Fibroblast of lung (primary cell): ENCODE data around the gene BCLAF1.

ENCODE experiments used
- CTCF ChIP-seq, 2 donors: IDR thresholded peaks in 1 of 2; conservative IDR thresholded peaks in 1 of 2; 1 replicate in 1 of 2; 2 replicates in 1 of 2; pipeline ENCODE4 v1.5.1; 2011 to 2012; ENCODE audit warnings: low read length in 2 of 2, control low read depth in 1 of 2, inconsistent platforms in 1 of 2, low read depth in 1 of 2, mild to moderate bottlenecking in 1 of 2
- EZH2 ChIP-seq: IDR thresholded peaks from 2 replicates; pipeline ENCODE4 v1.5.1; 2012; ENCODE audit warnings: low read length, control low read depth, mild to moderate bottlenecking; ENCODE audit errors: missing control alignments

GRCh38 chr6:136249811-136250685, 39.6 kb downstream of the BCLAF1 start, which contains the start of gene MTFR2:
- TF ChIP-seq CTCF (conservative IDR thresholded peaks at IDR 0.05 in 1 of 2, IDR thresholded peaks at IDR 0.05 in 1 of 2; ENCODE audit: low read depth in 1 of 2, low read length in 2 of 2) (no peak), EZH2 (no peak)
